ENCODE results near the gene ZNF414. TPM values are rescaled to one million over a fixed set of nuclear protein-coding genes. Genes with fewer than 3 reads are reported as not detected.

Gene ZNF414, protein sequence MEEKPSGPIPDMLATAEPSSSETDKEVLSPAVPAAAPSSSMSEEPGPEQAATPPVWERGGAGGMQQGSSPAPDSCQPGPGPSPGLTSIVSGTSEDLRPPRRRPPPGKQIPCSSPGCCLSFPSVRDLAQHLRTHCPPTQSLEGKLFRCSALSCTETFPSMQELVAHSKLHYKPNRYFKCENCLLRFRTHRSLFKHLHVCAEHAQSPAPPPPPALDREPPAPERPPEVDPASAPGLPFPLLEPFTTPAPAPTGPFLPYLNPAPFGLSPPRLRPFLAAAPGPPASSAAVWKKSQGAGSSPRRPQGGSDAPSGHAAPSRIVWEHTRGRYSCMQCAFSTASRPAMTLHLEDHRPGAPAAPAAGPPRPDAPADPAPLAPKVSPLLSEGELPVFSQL
- total RNA-seq (2014; rRNA removed) (4.6 and 4.7 TPM in 2 replicates), Bru-seq, nascent RNA (percentile 71 among the genes with signal in this experiment), BruChase-seq, experiment 1, labeled RNA remaining after a 6-hour chase (percentile 66 among the genes with signal in this experiment), BruChase-seq, experiment 2, labeled RNA remaining after a 2-hour chase (percentile 61 among the genes with signal in this experiment)
- long read RNA-seq, transcript ZNF414-202 (8 exons, 2,300 nt), result major isoform, 11 of 27 reads
- long read RNA-seq, transcript ZNF414-201 (6 exons, 1,178 nt), result minor isoform, 5 of 27 reads
- long read RNA-seq, partial matches to known transcripts, result 5 of 27 reads
- long read RNA-seq, other reads (novel, unspliced or antisense), result 6 of 27 reads

DNA sequence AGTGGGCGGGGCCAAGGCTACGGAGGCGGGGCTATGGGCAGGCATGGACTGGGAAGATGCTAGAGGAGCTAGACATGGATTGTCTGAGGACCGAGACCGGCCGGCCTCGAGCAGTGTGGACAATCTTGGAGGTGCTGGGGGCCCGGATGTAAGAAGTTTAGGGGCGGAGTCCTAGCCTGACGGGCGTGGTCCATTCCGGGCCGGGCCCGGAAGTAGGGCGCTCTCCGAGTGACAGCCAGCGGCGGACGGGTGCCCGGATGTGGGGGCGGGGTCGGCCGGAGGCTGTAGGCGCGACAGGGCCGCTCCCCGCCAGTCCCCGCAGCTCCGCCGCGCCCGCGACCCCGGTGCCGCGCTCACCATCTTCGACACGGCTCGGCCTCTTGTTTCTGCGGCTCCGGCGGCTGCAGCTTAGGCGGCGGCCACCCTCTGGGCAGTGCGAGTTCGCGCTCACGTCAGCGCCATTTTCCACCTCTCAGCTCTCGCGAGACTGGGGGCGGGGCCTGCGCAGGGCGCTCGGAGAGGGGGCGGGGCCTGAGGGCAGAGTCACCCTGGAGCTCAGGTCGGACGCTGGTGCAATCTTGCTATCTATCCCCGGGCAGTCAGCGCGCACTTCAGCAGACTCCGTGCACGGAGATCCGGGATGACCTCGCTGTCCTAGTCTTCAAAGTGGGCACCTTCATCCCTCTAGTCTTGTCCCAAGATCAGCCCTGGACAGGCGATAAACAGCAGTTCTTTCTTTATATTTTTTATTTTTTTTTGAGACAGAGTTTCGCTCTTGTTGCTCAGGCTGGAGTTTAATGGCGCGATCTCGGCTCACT lies at the start of gene ZNF414:
TSS of gene ZNF414 (minus strand) at position 481 of the 818 bp plus-strand sequence. CDS start at position 360, 121 bp downstream.
- Histone ChIP-seq H3K36me3 (ENCODE audit: low read depth, low read length) (no peaks in the 10 kb centered on the region), H3K27me3 (ENCODE audit: low read length) (no peaks in the 10 kb centered on the region), H3K27ac (ENCODE audit: low read length) (peak within 1 kb of the TSS; percentile 91), H3K4me2 (ENCODE audit: low read length) (peak within 1 kb of the TSS; percentile 78), H3F3A (ENCODE audit: low read length, unreplicated experiment) (no peaks in the 10 kb centered on the region), H3K9ac (ENCODE audit: low read length) (peak within 1 kb of the TSS; percentile 98), H3K79me2 (ENCODE audit: low read length) (no peaks in the 10 kb centered on the region), H3K4me1 (ENCODE audit: insufficient read depth, low read length) (peaks cover 9% of the 10 kb centered on the region), H4K20me1 (ENCODE audit: low read length) (no peaks in the 10 kb centered on the region), H2AFZ (ENCODE audit: low read length) (peak within 1 kb of the TSS; percentile 85), H3K4me3 (ENCODE audit: low read length) (peak within 1 kb of the TSS; percentile 78), H3K9me3 (ENCODE audit: low read length) (no peaks in the 10 kb centered on the region), H3K9me2 (replicated peaks; ENCODE audit: low read length) (no peaks in the 10 kb centered on the region)
- ChIA-PET POLR2A (ENCODE audit: unreplicated experiment) (interaction anchor here (0.6 to 1.8 kb wide), 15 partner anchors 12 to 570 kb away, joined by 3 to 27 read pairs (median 4); partner anchors contain the start of genes HNRNPM and MARCHF2), CTCF (interaction anchor here (0.5 to 1.5 kb wide), 10 partner anchors 9 to 101 kb away, joined by 3 to 9 read pairs (median 5); partner anchors contain the start of gene MARCHF2)
- no TSS peak for BruUV-seq (replicated peaks)
- ATAC-seq, result peak; percentile 95
- TF ChIP-seq, protein P1, sequence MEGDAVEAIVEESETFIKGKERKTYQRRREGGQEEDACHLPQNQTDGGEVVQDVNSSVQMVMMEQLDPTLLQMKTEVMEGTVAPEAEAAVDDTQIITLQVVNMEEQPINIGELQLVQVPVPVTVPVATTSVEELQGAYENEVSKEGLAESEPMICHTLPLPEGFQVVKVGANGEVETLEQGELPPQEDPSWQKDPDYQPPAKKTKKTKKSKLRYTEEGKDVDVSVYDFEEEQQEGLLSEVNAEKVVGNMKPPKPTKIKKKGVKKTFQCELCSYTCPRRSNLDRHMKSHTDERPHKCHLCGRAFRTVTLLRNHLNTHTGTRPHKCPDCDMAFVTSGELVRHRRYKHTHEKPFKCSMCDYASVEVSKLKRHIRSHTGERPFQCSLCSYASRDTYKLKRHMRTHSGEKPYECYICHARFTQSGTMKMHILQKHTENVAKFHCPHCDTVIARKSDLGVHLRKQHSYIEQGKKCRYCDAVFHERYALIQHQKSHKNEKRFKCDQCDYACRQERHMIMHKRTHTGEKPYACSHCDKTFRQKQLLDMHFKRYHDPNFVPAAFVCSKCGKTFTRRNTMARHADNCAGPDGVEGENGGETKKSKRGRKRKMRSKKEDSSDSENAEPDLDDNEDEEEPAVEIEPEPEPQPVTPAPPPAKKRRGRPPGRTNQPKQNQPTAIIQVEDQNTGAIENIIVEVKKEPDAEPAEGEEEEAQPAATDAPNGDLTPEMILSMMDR (conservative IDR thresholded peaks at IDR 0.05; ENCODE audit: low read depth, low read length), result no peak
- TF ChIP-seq EZH2 (IDR thresholded peaks at IDR 0.05; ENCODE audit: low read length, unreplicated experiment), result no peak
- TF ChIP-seq EZH2phosphoT487 (IDR thresholded peaks at IDR 0.05; ENCODE audit: borderline replicate concordance, low read length), result no peak
- intact Hi-C loops (cut with micrococcal nuclease), result loop anchor here (1.0 kb wide), 1 partner anchor 11 kb away; no protein-coding TSS in a partner anchor
- DNase-seq, result peak; percentile 98

DNA sequence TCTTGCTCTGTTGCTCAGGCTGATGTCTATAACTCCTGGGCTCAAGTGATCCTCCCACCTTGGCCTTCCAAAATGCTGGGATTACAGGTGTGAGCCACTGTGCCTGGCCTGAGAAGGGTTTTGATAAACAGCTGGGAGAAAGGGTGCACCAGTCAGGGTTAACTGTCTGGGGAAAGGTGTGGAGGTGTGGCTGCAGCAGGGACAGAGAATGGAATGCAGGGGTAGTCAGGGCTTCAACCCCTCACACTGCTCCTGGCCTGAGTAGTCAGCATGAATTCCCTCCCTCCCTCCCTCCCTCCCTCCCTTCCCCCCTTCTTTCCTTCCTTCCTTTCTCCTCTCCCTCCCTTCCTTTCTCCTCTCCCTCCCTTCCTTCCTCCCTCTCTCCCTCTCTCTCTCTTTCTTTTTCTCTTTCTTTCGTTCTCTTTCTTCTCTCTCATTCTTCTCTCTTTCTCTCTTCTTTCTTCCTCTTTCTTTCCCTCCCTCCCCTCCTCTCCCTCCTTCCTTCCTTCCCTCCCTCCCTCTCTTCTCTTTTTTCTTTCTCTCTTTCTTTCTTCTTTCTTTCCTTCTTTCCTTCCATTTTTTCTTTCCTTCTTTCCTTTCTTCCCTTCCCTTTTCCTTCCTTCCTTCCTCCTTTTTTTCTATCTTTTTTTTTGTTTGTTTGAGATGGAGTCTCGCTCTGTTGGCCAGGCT lies 47.3 kb upstream of the ZNF414 start:
- TF ChIP-seq EZH2phosphoT487 (IDR thresholded peaks at IDR 0.05; ENCODE audit: borderline replicate concordance, low read length) (no peak), EZH2 (IDR thresholded peaks at IDR 0.05; ENCODE audit: low read length, unreplicated experiment) (no peak)
- TF ChIP-seq, protein P1 (conservative IDR thresholded peaks at IDR 0.05; ENCODE audit: low read depth, low read length), result no peak
- intact Hi-C loops (cut with micrococcal nuclease), result no loop called here
- Histone ChIP-seq H3K79me2 (ENCODE audit: low read length) (no peaks in the 10 kb centered on the region), H3K9ac (ENCODE audit: low read length) (no peak overlapping the region), H3K9me2 (replicated peaks; ENCODE audit: low read length) (no peaks in the 10 kb centered on the region), H3K27me3 (ENCODE audit: low read length) (no peaks in the 10 kb centered on the region), H4K20me1 (ENCODE audit: low read length) (no peaks in the 10 kb centered on the region), H3K4me2 (ENCODE audit: low read length) (no peak overlapping the region), H3K4me1 (ENCODE audit: insufficient read depth, low read length) (no peaks in the 10 kb centered on the region), H3K27ac (ENCODE audit: low read length) (no peak overlapping the region), H2AFZ (ENCODE audit: low read length) (no peak overlapping the region), H3F3A (ENCODE audit: low read length, unreplicated experiment) (no peaks in the 10 kb centered on the region), H3K36me3 (ENCODE audit: low read depth, low read length) (no peaks in the 10 kb centered on the region), H3K9me3 (ENCODE audit: low read length) (no peaks in the 10 kb centered on the region), H3K4me3 (ENCODE audit: low read length) (no peak overlapping the region)
- DNase-seq (no peak), ATAC-seq (no peak)
- ChIA-PET CTCF (no interaction called here), POLR2A (ENCODE audit: unreplicated experiment) (no interaction called here)
- no TSS peak for BruUV-seq (replicated peaks)
